Measurements from ENCODE around the gene MYL7.

MYL7 gene

DNA sequence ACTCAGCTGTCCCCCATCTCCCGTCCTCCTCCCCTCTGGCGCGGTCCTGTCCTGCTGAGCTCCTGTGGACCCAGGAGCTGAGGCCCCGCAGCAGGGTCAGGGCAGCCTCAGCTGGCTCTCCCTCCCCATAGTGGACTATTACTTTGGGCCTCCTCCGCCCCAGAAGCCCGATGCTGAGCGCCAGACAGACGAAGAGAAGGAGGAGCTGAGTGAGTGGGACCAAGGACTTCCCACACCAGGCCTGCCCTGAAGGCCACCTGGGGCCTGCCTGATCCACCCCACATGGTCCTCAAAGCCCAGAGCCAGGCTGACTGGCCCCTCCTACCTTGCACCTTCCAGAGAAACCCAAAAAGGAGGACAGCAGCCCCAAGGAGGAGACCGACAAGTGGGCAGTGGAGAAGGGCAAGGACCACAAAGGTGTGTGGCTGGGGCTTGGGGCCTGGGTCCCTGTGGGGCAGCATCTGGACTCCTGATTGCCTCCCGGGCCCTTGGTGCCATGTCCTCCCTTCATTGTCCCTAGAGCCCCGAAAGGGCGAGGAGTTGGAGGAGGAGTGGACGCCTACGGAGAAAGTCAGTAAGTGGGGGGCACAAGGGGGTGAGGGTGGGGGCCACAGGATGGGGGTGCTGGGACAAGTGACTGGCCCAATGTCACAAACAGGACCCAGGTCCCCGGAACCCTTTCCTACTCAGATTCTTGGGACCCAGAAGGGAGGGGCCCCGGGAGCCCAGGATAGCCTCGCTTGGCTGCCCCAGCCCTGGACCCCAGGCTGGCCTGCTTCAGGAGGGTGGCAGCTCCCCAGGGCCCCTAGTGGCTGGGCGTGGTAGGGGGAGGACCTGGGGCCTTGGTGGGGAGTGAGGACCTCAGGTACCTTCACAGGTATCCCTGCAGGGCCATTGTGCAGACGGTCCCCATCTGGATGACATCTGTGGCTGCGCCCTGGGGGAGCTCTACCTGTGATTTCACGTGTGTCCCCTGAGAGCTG lies 32.1 kb downstream of the MYL7 start:
- Mint-ChIP-seq H3K27me3 (ENCODE audit: low read depth, poor library complexity) (no peaks in the 10 kb centered on the region), H3K9me3 (no peaks in the 10 kb centered on the region), H3K4me1 (peaks cover 12% of the 10 kb centered on the region), H3K27ac (no peak overlapping the region), H3K4me3 (no peak overlapping the region), H3K36me3 (ENCODE audit: low read depth) (peaks cover 8% of the 10 kb centered on the region)
- no peak for DNase-seq
- TF ChIP-seq, protein P1, sequence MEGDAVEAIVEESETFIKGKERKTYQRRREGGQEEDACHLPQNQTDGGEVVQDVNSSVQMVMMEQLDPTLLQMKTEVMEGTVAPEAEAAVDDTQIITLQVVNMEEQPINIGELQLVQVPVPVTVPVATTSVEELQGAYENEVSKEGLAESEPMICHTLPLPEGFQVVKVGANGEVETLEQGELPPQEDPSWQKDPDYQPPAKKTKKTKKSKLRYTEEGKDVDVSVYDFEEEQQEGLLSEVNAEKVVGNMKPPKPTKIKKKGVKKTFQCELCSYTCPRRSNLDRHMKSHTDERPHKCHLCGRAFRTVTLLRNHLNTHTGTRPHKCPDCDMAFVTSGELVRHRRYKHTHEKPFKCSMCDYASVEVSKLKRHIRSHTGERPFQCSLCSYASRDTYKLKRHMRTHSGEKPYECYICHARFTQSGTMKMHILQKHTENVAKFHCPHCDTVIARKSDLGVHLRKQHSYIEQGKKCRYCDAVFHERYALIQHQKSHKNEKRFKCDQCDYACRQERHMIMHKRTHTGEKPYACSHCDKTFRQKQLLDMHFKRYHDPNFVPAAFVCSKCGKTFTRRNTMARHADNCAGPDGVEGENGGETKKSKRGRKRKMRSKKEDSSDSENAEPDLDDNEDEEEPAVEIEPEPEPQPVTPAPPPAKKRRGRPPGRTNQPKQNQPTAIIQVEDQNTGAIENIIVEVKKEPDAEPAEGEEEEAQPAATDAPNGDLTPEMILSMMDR (IDR thresholded peaks at IDR 0.05), result no peak

DNA sequence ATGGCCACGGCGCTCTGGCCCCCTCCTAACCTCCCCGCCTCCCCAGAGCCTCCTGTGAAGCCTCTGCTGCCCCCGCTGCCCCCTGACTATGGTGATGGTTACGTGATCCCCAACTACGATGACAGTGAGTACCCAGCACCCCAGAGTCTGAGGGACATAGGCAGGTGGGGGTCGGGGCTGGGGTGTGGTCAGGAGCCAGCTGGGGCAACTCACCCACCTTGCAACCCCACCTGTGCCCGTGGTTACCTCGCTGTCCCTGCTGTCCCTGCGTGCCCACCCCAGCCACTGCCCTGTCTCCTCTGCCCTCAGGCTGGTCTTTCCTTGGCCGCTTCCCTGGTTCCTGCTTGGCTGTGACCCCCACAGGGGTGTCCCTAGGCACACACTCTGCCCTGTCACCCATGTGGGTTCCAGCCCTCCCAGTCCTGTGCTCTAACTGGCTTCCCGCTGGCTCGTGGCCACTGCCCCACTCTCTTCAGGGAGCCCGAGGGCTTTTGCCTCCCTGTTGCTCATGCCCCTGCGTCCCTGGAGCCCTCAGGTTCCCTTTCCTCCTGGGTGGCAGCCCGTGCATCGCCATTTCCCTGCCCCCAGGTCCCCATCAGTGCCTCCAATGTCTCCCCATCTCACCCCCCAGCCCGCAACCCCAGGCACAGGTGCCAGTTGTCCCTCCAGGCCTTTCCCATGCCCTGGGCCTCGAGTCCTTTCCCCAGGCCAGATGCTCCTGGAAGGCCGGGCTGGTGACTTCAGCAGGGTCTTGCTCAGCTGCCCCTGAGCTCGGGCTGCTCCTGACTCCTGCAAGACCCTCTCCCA lies 33.0 kb downstream of the MYL7 start:
- no peaks in the 10 kb centered on the region for H3K9me3 Mint-ChIP-seq

DNA sequence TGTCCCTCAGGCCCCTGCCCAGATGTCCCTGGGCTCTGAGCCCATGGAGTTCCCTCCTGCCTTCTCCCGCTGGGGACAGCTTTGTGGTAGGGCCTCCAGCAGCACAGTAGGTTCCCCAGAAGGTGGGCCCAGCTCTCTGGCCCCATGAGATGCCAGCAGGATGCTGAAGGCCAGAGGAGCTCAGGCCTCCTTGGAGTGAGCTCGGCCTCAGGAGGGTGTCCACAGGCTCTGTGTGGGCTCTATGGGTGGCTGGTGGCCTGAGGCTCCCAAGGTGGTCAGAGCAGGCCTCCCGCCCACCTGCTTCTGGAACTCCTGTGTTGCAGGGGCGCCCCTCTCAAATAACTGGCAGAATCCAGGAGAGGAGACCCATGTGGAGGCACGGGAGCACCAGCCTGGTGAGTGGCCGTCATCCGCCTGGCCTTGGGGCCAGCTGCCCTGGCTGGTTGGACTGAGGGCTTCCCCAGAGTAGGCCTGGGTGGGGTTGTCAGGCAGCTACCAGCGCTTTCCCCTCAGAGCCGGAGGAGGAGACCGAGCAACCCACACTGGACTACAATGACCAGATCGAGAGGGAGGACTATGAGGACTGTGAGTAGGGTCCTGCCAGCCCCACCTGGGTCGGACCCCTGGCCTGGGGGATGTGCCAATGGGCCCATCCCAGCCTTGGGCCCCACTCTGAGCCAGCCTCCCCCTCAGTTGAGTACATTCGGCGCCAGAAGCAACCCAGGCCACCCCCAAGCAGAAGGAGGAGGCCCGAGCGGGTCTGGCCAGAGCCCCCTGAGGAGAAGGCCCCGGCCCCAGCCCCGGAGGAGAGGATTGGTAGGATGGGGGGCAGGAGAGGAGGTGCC lies 33.8 kb downstream of the MYL7 start:
- Mint-ChIP-seq H3K27me3 (ENCODE audit: low read depth, poor library complexity) (peaks cover 10% of the 10 kb centered on the region), H3K9me3 (no peaks in the 10 kb centered on the region), H3K36me3 (ENCODE audit: low read depth) (peaks cover 4% of the 10 kb centered on the region), H3K27ac (no peak overlapping the region), H3K4me1 (peaks cover 22% of the 10 kb centered on the region), H3K4me3 (no peak overlapping the region)
- TF ChIP-seq, protein P1 (IDR thresholded peaks at IDR 0.05), result no peak
- no peak for DNase-seq

More for the DNA sequence above, 33.0 kb downstream of the MYL7 start:
- peaks cover 4% of the 10 kb centered on the region for H3K36me3 Mint-ChIP-seq (ENCODE audit: low read depth)
- H3K27me3 Mint-ChIP-seq (ENCODE audit: low read depth, poor library complexity), result peaks cover 3% of the 10 kb centered on the region
- H3K27ac Mint-ChIP-seq, result no peak overlapping the region
- TF ChIP-seq, protein P1 (IDR thresholded peaks at IDR 0.05), result no peak
- peaks cover 16% of the 10 kb centered on the region for H3K4me1 Mint-ChIP-seq
- H3K4me3 Mint-ChIP-seq, result no peak overlapping the region
- no peak for DNase-seq

DNA sequence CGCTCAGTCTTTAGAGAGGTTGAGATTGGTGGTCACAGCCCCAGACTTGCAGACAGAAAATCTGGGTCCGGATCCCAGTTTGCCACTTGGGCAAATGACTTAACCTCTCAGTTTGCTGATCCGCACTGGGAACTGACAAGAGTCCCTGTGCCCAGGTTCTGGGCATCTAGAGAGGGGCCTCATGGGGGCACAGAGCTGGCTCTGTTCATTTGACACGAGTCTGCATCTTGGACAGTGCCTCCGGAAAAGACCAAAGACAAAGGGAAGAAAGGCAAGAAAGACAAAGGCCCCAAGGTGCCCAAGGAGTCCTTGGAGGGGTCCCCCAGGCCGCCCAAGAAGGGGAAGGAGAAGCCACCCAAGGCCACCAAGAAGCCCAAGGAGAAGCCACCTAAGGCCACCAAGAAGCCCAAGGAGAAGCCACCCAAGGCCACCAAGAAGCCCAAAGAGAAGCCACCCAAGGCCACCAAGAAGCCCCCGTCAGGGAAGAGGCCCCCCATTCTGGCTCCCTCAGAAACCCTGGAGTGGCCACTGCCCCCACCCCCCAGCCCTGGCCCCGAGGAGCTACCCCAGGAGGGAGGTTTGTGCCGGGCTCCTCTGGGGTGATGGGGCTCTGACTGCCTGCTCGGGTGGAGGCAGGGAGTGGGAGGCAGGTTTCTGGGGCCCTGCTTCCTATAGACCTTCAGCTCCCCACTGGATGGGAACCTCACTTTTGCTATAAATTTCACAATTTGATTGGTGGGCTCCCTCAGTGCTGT lies 34.6 kb downstream of the MYL7 start:
- peaks cover 25% of the 10 kb centered on the region for H3K4me1 Mint-ChIP-seq
- DNase-seq, result no peak
- no peak overlapping the region for H3K4me3 Mint-ChIP-seq
- H3K27ac Mint-ChIP-seq, result no peak overlapping the region
- TF ChIP-seq, protein P1 (IDR thresholded peaks at IDR 0.05), result no peak
- H3K27me3 Mint-ChIP-seq (ENCODE audit: low read depth, poor library complexity), result peaks cover 13% of the 10 kb centered on the region
- H3K9me3 Mint-ChIP-seq, result no peaks in the 10 kb centered on the region
- H3K36me3 Mint-ChIP-seq (ENCODE audit: low read depth), result peaks cover 4% of the 10 kb centered on the region

DNA sequence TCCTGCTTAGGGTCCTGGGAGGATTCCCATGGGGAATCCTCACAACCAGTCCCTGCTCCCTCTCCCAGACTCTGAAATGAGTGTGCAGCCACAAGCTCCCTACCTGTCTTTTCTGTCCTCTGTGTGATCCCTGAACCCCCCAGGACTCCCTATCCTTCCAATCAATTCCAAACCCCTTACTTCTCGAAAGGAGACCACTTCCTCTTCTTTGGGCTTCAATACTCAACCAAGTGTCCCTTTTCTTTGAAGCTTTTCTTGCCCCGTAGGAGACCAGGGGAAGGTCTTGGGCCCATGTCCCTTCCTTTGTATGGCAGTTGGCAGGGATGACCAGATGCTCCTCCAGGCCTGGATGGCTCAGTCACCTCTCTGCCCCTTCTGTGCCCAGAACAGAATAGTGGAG lies 35.3 kb downstream of the MYL7 start:
- H3K36me3 Mint-ChIP-seq (ENCODE audit: low read depth), result peaks cover 4% of the 10 kb centered on the region
- no peaks in the 10 kb centered on the region for H3K9me3 Mint-ChIP-seq
- H3K4me3 Mint-ChIP-seq, result peak overlapping the region; percentile 84
- H3K27ac Mint-ChIP-seq, result no peak overlapping the region
- peaks cover 26% of the 10 kb centered on the region for H3K4me1 Mint-ChIP-seq
- TF ChIP-seq, protein P1 (IDR thresholded peaks at IDR 0.05), result no peak
- peaks cover 13% of the 10 kb centered on the region for H3K27me3 Mint-ChIP-seq (ENCODE audit: low read depth, poor library complexity)
- no peak for DNase-seq
